Astrocyte (in vitro differentiated cells and primary cell): ENCODE results near the gene RPUSD1. TPM values are rescaled to one million over a fixed set of nuclear protein-coding genes. Genes with fewer than 3 reads are reported as not detected.
A peak's percentile ranks its signal among the peaks of the same experiment; 100 is the strongest.
"Not testable (repeated sequence)": the region's sequence is repeated elsewhere in the genome, so short reads cannot be mapped to it uniquely, and the experiment has no call there.

Source experiments
- DNase-seq: peaks from one replicate; pipeline ENCODE4 v3.0.0-alpha.2; 2010; ENCODE audit warnings: low read depth
- FAIRE-seq: peaks from 2 replicates; lab custom pipeline; 2011; peaks lifted over from hg19 to GRCh38; lab: Jason Lieb, UNC
- H2AFZ ChIP-seq: 2 replicates; pipeline ENCODE4 v1.6.0; 2012; ENCODE audit warnings: low read depth, low read length, inconsistent platforms
- H3K27ac ChIP-seq: 2 replicates; pipeline ENCODE4 v1.5.1; 2011; ENCODE audit warnings: low read depth, low read length, inconsistent platforms
- H3K27me3 ChIP-seq: 2 replicates; pipeline ENCODE4 v1.6.0; 2011; ENCODE audit warnings: low read length, inconsistent platforms; ENCODE audit not compliant: insufficient read depth
- H3K36me3 ChIP-seq: 2 replicates; pipeline ENCODE4 v1.5.1; 2011; ENCODE audit warnings: low read length, inconsistent platforms; ENCODE audit not compliant: insufficient read depth
- H3K4me1 ChIP-seq: 2 replicates; pipeline ENCODE4 v1.5.1; 2011; ENCODE audit warnings: low read length, inconsistent platforms; ENCODE audit not compliant: insufficient read depth
- H3K4me2 ChIP-seq: 2 replicates; pipeline ENCODE4 v1.6.0; 2012; ENCODE audit warnings: low read length, inconsistent platforms
- H3K4me3 ChIP-seq: 2 replicates; pipeline ENCODE4 v1.5.1; 2011; ENCODE audit warnings: low read depth, mild to moderate bottlenecking, low read length, inconsistent platforms; ENCODE audit not compliant: insufficient read depth
- H3K79me2 ChIP-seq: 2 replicates; pipeline ENCODE4 v1.6.0; 2012; ENCODE audit warnings: mild to moderate bottlenecking, low read length, inconsistent platforms; ENCODE audit not compliant: insufficient read depth
- H3K9ac ChIP-seq: 2 replicates; pipeline ENCODE4 v1.6.0; 2012; ENCODE audit warnings: mild to moderate bottlenecking, low read length, inconsistent platforms
- H3K9me3 ChIP-seq: 2 replicates; pipeline ENCODE4 v1.5.1; 2012; ENCODE audit warnings: low read depth, mild to moderate bottlenecking, low read length, inconsistent platforms; ENCODE audit not compliant: insufficient read depth
- H4K20me1 ChIP-seq: 2 replicates; pipeline ENCODE4 v1.6.0; 2012; ENCODE audit warnings: low read length, inconsistent platforms; ENCODE audit not compliant: insufficient read depth
- H3K27ac Mint-ChIP-seq: one replicate; pipeline ENCODE4 v1.8.0; 2021; ENCODE audit warnings: mild to moderate bottlenecking, mixed read lengths; ENCODE audit not compliant: unreplicated experiment
- H3K27me3 Mint-ChIP-seq: one replicate; pipeline ENCODE4 v1.8.0; 2021; ENCODE audit warnings: low read depth, mixed read lengths; ENCODE audit not compliant: unreplicated experiment
- H3K36me3 Mint-ChIP-seq: one replicate; pipeline ENCODE4 v1.8.0; 2021; ENCODE audit warnings: low read depth, mixed read lengths; ENCODE audit not compliant: unreplicated experiment
- H3K4me1 Mint-ChIP-seq: one replicate; pipeline ENCODE4 v1.8.0; 2021; ENCODE audit warnings: low read depth, mixed read lengths; ENCODE audit not compliant: unreplicated experiment
- H3K4me3 Mint-ChIP-seq: one replicate; pipeline ENCODE4 v1.8.0; 2021; ENCODE audit warnings: mild to moderate bottlenecking, moderate library complexity, mixed read lengths; ENCODE audit not compliant: unreplicated experiment
- H3K9me3 Mint-ChIP-seq: one replicate; pipeline ENCODE4 v1.8.0; 2021; ENCODE audit warnings: mild to moderate bottlenecking, mixed read lengths; ENCODE audit not compliant: unreplicated experiment
- CTCF ChIP-seq: IDR thresholded peaks from 2 replicates; pipeline ENCODE4 v1.5.1; 2011; ENCODE audit warnings: low read depth, mild to moderate bottlenecking, inconsistent platforms, low read length, moderate library complexity; ENCODE audit not compliant: insufficient read depth
- EZH2 ChIP-seq: IDR thresholded peaks from 2 replicates; pipeline ENCODE4 v1.6.1; 2012; ENCODE audit warnings: mild to moderate bottlenecking, low read length, inconsistent platforms; ENCODE audit not compliant: insufficient read depth
- total RNA-seq: library from RNA; stranded (reverse); gene quantifications from 2 replicates; pipeline ENCODE4 v1.2.1, GENCODE V29; 2021

RPUSD1 gene
- total RNA-seq, 1 donor from 2014 or later = 28.8 TPM

- Histone ChIP-seq H3K9me3 (no peaks in the 10 kb centered on the region), H4K20me1 (no peaks in the 10 kb centered on the region), H3K36me3 (no peaks in the 10 kb centered on the region), H3K4me1 (peaks cover 7% of the 10 kb centered on the region), H3K27ac (no peak overlapping the region), H3K4me2 (no peak overlapping the region), H3K4me3 (no peak overlapping the region), H3K79me2 (no peaks in the 10 kb centered on the region), H3K9ac (no peak overlapping the region), H2AFZ (no peak overlapping the region), H3K27me3 (peaks cover 2% of the 10 kb centered on the region)
- TF ChIP-seq CTCF = no peak
- no peak for TF ChIP-seq EZH2
- peaks cover 5% of the 10 kb centered on the region for H3K9me3 Mint-ChIP-seq
- FAIRE-seq (no peak), DNase-seq (no peak)
- H3K27ac Mint-ChIP-seq = no peak overlapping the region
- H3K4me3 Mint-ChIP-seq = no peak overlapping the region
- peaks cover 2% of the 10 kb centered on the region for H3K4me1 Mint-ChIP-seq
- H3K36me3 Mint-ChIP-seq = peaks cover 1% of the 10 kb centered on the region
- H3K27me3 Mint-ChIP-seq = peaks cover 15% of the 10 kb centered on the region
Measured at GRCh38 chr16:754656-755055, 33.5 kb downstream of the RPUSD1 start.

- not testable (repeated sequence) for H3K27me3 ChIP-seq, DNase-seq, H3K27ac Mint-ChIP-seq, H3K9me3 Mint-ChIP-seq, H3K4me3 ChIP-seq, H3K4me1 ChIP-seq, H3K4me2 ChIP-seq, H3K36me3 Mint-ChIP-seq, H3K4me3 Mint-ChIP-seq, FAIRE-seq, H3K9me3 ChIP-seq, H4K20me1 ChIP-seq, H3K36me3 ChIP-seq, H3K9ac ChIP-seq, H3K27ac ChIP-seq, H2AFZ ChIP-seq, H3K4me1 Mint-ChIP-seq, H3K79me2 ChIP-seq
- H3K27me3 Mint-ChIP-seq = peaks cover 14% of the 10 kb centered on the region
Measured at GRCh38 chr16:754121-754607, 34.0 kb downstream of the RPUSD1 start.

- Histone ChIP-seq H3K79me2 (no peaks in the 10 kb centered on the region), H4K20me1 (no peaks in the 10 kb centered on the region), H3K27me3 (peaks cover 2% of the 10 kb centered on the region), H3K4me3 (no peak overlapping the region), H2AFZ (no peak overlapping the region), H3K4me1 (peaks cover 8% of the 10 kb centered on the region), H3K27ac (no peak overlapping the region), H3K9me3 (no peaks in the 10 kb centered on the region), H3K9ac (no peak overlapping the region), H3K36me3 (no peaks in the 10 kb centered on the region), H3K4me2 (peak overlapping the region; percentile 22)
- DNase-seq (no peak), FAIRE-seq (no peak)
- no peak overlapping the region for H3K27ac Mint-ChIP-seq
- no peaks in the 10 kb centered on the region for H3K36me3 Mint-ChIP-seq
- TF ChIP-seq CTCF (no peak), EZH2 (no peak)
- H3K9me3 Mint-ChIP-seq = peaks cover 5% of the 10 kb centered on the region
- peaks cover 14% of the 10 kb centered on the region for H3K27me3 Mint-ChIP-seq
- peak overlapping the region; percentile 16 for H3K4me3 Mint-ChIP-seq
- peaks cover 5% of the 10 kb centered on the region for H3K4me1 Mint-ChIP-seq
Measured at GRCh38 chr16:752007-752312, 36.2 kb downstream of the RPUSD1 start.
